ENCODE measurements around the gene ATXN7L2.

- no peak for TF ChIP-seq POLR2A (IDR thresholded peaks at IDR 0.05)
- TF ChIP-seq CTCF (IDR thresholded peaks at IDR 0.05): no peak
- TF ChIP-seq POLR2AphosphoS5 (IDR thresholded peaks at IDR 0.05; ENCODE audit: insufficient read depth in 1 of 2, low read depth in 1 of 2): no peak
Measured at GRCh38 chr1:109495738-109496137, 12.0 kb downstream of the ATXN7L2 start.
